H1 (cell line): ENCODE measurements around the gene SCCPDH. TPM values are rescaled to one million over a fixed set of nuclear protein-coding genes. Genes with fewer than 3 reads are reported as not detected.
A peak's percentile ranks its signal among the peaks of the same experiment; 100 is the strongest.

Source experiments
- CREB1 ChIP-seq: IDR thresholded peaks from 2 replicates; pipeline ENCODE4 v1.6.1; 2012; ENCODE audit warnings: inconsistent platforms
- SUZ12 ChIP-seq: fragments of 200-600 bp; sonication (generic); IDR thresholded peaks from 2 replicates; pipeline ENCODE4 v1.6.1; 2012; ENCODE audit warnings: mild to moderate bottlenecking, inconsistent platforms, low read length, moderate library complexity, mixed read lengths
- polyA plus RNA-seq, 7 experiments: library from polyadenylated mRNA; depleted of rRNA in 3 of 7; stranded (reverse) in 5 of 7; unstranded in 2 of 7; fragments of >200 nt in 5 of 7; fragments of 200-250 nt in 2 of 7; gene quantifications; 1 replicate in 5 of 7; 2 replicates in 1 of 7; 4 replicates in 1 of 7; pipeline versions ENCODE4 v1.2.1 to v1.2.3, GENCODE V29; 2011 to 2013; ENCODE audit warnings: missing spikeins in 2 of 7, mixed read lengths in 2 of 7
- total RNA-seq: library from RNA; stranded (reverse); fragmentation: NEBNext Ultra II Directional; extraction: Animal tissue kit (Norgen Biotek cat#: 25700); gene quantifications from 2 replicates; pipeline ENCODE4 v1.2.1, GENCODE V29; 2021

The SCCPDH gene
- total and polyA plus RNA-seq, 2 of the 8 experiments (the other 6 are each of a cell fraction or from before 2014, with no cell fraction given): 9.5 to 17.0 TPM

DNA sequence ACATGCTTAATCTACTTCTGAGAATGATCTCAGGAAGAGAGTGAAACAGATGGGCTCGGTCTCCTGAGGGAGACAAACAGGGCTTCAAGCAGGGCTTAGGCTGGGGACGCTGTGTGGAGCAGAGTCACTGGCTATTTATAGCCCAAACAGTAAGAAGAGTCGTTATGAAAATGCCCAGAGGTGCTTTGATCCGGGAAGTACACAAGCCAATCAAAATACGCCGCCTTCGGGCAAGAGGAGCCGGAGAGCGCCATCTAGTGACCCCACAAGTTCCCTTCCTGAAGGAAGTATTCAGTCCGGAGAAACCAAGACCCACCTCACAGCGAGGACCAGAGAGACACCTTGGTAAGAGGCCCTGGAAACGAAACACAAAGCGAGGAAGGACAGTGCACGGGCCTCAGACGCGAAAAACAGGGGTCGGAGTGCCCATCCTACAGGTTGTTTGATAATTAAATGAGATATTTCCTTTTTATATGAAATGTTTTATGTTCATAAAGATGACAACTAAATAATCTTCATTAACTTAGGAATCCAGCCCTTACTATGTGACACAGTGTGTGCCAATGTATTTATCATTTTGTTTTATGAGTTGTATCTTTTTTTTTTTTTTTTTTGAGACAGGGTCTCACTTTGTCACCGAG is 25.0 kb upstream of the SCCPDH start (continued):
- TF ChIP-seq CREB1: peak; percentile 19; the same call in 1 of the 2 replicates
- no peak for TF ChIP-seq SUZ12
